GM18858 (cell line): Measurements from ENCODE around the gene SOX5.
"Not testable (repeated sequence)": the region's sequence is repeated elsewhere in the genome, so short reads cannot be mapped to it uniquely, and the experiment has no call there.

Source experiments
- ATAC-seq: cut with Tn5 transposase; IDR thresholded peaks from one replicate; pipeline ENCODE4 v1.9.1; 2021; ENCODE audit not compliant: unreplicated experiment

SOX5 gene

DNA sequence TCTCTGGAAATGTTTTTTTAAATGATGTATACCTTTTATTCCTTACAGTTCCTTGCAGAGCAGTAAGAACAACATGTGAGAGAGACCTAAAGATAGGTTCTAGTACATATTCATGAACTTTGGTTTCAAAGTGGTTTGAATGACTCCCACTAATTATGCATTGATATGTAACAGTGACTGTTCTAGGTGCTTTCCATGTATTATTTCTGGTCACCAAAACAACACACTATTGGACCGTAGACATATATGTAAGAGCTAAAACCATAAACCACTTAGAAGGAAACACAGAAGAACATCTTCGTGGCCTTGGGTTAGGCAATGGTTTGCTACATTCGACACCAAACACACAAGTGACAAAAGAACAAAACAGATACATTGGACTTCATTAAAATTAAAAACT lies 37.9 kb downstream of the SOX5 start:
- no peak for ATAC-seq

DNA sequence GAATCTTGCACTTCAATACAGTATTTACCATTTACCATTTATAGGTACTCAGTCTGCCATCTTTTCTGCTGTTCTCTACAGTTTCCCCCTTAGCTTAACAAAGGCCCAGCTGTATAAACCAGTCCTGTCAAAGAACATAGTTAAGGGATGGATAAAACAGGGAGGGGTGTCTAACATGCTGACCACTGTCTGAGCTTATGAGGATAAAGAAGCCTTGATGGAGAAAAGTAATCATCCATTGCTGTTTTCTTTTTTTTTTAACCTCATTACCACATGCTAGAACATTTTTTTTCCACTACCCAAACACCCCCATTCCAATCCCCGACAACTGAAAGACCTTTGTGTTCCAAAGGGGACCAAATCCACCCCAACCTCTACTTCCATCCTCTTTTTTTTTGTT lies 39.9 kb downstream of the SOX5 start:
- no peak for ATAC-seq

DNA sequence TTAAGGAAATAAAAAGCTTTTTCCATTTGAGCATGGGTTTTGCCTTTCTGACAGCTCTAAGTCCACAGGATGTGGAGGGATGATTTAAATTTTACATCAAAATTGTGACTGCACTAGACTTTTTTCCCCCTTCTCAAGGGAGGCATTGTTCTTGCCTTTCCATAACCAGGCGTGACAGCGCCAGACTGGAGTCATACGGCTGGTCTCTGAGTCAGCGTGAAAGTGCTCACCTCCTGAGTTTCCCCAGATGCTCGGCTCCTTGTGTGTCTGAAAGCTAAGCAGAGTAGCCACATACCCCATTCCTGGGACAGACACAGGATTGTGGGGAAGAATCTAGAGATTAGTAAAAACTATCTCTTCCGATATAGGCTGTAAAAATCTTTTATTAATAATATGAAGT lies 43.1 kb downstream of the SOX5 start:
- ATAC-seq: no peak

GRCh38 chr12:23899434-23899833 lies 50.0 kb downstream of the SOX5 start:
- no peak for ATAC-seq

GRCh38 chr12:23898121-23898520 lies 51.3 kb downstream of the SOX5 start:
- ATAC-seq: no peak

DNA sequence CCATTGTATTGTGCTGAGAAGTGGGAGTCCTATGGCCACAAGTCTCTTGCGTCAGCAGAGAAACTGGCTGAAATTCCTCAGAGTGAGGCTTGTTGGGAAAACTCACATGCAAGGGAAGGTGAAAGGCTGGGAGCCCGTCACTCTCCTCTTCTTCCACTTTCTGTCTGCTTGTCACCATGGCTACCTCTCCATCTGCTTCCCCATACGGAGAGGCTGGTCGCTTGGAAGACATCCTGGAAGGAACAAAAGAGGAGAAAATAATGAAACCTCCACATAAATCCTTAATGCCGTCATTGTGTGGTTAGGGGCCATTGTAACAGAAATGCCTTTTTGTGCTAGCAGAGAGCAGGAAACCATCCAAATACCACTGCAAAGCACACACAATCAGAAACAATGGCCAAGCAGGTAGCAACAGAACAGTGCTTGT lies 53.7 kb downstream of the SOX5 start:
- no peak for ATAC-seq

- no peak for ATAC-seq
These were observed 55.9 kb downstream of the SOX5 start for GRCh38 chr12:23893611-23894010.

DNA sequence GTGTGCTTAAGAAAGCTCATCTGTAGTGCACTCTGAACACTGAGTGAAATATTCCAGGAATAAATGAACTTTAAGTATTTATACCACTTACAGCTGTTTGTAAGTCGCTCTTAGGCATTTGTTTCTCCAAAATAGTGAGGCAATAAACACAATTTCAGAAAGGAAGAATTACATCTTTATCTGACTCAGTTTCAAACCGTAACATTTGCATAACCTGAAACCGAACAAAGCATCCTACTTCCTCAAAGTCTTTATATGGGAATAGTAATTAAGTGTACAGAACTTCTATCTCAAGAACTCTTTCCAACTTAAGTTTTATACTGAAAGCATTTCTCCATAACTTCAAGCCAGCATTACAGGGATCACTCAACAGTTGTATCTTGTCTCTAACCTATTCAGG lies 58.4 kb downstream of the SOX5 start:
- ATAC-seq: peak; percentile 57

GRCh38 chr12:23889069-23889440 lies 60.4 kb downstream of the SOX5 start:
- ATAC-seq: no peak

GRCh38 chr12:23888396-23889068 lies 60.9 kb downstream of the SOX5 start:
- ATAC-seq: no peak

- no peak for ATAC-seq
These were observed 62.2 kb downstream of the SOX5 start for GRCh38 chr12:23887055-23887835.

DNA sequence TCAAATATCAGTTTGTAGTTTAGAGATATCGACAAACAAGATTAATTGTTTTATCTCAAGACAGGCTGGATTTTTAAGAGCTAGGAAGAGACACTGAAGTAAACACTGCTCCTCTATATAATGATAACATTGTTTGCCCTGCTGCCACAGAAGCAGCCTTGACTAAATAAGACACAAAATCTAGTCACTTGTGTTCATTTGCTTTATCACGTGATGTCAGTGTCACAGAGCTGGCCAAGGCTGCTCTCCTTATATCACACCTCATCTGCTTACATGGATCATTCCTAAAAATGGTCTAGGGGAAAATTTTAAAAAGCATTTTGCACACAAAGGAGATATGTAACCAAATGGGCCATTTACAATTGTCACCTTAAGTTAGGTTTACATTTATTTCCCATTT lies 64.1 kb downstream of the SOX5 start:
- ATAC-seq: no peak

DNA sequence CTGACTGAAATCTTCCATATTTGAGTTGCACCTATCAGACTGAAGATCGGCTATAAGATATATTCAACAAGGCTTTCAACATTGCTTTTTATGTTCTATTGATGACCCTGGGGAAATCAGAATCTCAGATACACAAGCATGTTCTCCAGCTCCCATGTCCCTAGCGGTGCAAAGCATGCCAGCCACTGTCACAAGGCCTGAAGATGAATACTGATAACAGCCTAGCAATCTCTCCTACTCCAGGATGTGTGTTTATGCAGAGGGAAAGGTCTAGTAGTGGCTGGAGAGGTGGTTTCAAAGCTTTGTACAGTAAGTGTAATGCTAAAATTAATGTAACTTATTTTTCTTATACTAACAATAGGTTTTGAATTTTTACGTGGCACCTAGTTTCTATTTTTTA lies 64.6 kb downstream of the SOX5 start:
- ATAC-seq: no peak

GRCh38 chr12:23880988-23881387 lies 68.5 kb downstream of the SOX5 start:
- no peak for ATAC-seq

GRCh38 chr12:23876618-23877017 lies 72.9 kb downstream of the SOX5 start:
- ATAC-seq: not testable (repeated sequence)

GRCh38 chr12:23867794-23868193 lies 81.7 kb downstream of the SOX5 start:
- no peak for ATAC-seq

GRCh38 chr12:23862701-23863100 lies 86.8 kb downstream of the SOX5 start:
- no peak for ATAC-seq

- no peak for ATAC-seq
These were observed 89.5 kb downstream of the SOX5 start for GRCh38 chr12:23860019-23860418.

- ATAC-seq: no peak
These were observed 92.3 kb downstream of the SOX5 start for GRCh38 chr12:23857178-23857577.

DNA sequence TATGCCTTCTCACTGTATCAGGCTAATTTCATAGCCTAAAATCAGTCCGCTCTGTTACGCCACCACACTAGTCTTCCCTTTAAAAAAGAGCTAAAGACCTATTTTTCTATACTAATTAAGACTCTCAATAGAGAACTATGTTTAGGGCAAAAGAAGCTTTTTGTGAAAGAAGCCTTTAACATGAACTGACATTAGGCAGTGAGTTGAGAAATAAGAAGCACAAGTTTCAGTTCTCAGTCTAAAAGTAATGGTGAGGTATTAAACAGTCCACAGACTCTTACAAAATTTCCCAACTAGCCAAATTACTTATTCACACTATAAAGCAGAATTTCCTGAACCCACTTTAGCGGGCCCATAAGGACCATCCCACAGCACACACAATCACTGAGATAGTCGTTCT lies 93.7 kb downstream of the SOX5 start:
- no peak for ATAC-seq

DNA sequence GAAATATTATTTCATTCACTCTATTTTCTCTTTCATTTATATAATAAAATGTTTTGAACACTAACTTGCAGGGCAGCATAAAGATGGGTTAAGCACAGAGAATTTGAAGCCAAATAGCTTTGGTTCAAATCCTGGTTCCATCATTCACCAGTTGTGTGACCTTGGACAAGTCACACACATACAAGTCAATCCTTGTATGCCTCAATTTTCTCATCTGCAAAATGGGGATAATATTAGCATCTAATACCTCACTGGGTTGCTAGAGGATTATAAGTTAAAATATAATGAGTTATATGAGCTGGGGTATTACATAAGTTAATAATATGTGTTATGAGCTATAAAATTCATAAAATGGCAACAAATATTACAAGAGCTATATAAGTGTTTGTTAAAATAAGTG lies 94.9 kb downstream of the SOX5 start:
- ATAC-seq: no peak

DNA sequence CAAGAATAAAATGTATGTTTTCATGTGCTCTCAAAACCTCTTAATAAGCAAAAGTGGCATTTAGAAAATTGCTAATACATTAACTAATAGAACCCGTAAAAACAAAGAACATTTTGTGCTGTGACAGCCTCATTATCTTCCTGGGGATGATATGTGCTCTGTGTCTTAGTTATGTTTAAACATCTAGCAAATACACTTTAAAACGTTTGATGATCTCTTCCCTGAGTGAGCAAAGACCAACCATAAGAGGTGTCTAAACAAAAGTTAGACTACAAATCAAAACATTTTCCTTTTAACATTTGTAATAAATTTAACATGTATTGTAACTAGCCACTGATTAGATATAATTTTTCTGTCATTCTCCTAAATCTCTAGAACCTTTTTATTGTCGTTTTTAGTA lies 95.8 kb downstream of the SOX5 start:
- no peak for ATAC-seq

DNA sequence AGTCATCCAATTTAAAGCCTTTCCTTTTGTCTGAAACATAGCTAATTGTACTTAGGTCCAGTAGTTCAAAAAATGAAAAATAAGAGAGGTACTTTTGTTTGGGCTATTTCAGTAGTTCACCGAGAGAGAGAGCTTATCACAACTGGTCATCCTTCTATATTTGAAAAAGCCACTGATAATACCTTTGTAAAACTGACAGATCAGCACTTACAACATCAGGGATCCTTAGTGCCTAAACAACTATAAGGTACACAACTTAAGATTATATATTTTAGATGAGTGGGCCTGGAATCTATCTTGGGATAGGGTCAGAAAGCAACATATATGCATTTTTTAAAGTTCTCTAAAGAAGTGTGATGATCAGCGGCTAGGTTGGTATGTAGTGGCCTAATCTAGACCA lies 97.9 kb downstream of the SOX5 start:
- ATAC-seq: no peak
